ENCODE measurements around the gene SUMF2. TPM values are rescaled to one million over a fixed set of nuclear protein-coding genes. Genes with fewer than 3 reads are reported as not detected.
A peak's percentile ranks its signal among the peaks of the same experiment; 100 is the strongest.
"Not testable (repeated sequence)": the region's sequence is repeated elsewhere in the genome, so short reads cannot be mapped to it uniquely, and the experiment has no call there.

The SUMF2 gene
- total and polyA plus RNA-seq, 2 of the 4 experiments (the other 2 are of a cell fraction): 86.2 to 97.3 TPM

GRCh38 chr7:56040730-56041129, 23.4 kb upstream of the SUMF2 start:
- Histone ChIP-seq H3K4me1 (ENCODE audit: control insufficient read depth, insufficient read depth, low read length) (peaks cover 2% of the 10 kb centered on the region; the same call in 1 of the 2 replicates), H3K27ac (ENCODE audit: insufficient read depth, low read length) (peak overlapping the region; percentile 52; the same call in 1 of the 2 replicates), H3K56ac (ENCODE audit: extremely low read depth, insufficient read depth, low read length) (no peak overlapping the region), H2BK20ac (ENCODE audit: low read depth, low read length) (0 out of 2 replicates have a peak overlapping the region, but pooled peaks have one; percentile 9), H3K9ac (ENCODE audit: low read depth, low read length) (no peak overlapping the region; the same call in 1 of the 2 replicates), H4K20me1 (ENCODE audit: insufficient read depth, low read length) (no peaks in the 10 kb centered on the region; the same call in 1 of the 2 replicates), H3K23ac (ENCODE audit: low read depth, low read length) (no peak overlapping the region), H3K4ac (ENCODE audit: low read depth, low read length) (no peak overlapping the region), H3K27me3 (ENCODE audit: control insufficient read depth, insufficient read depth, low read length) (no peaks in the 10 kb centered on the region), H3K9me1 (ENCODE audit: insufficient read depth, low read length) (peaks cover 4% of the 10 kb centered on the region), H4K5ac (ENCODE audit: low read depth, low read length) (peak overlapping the region; percentile 60; the same call in 1 of the 2 replicates), H3K18ac (ENCODE audit: low read depth, low read length) (peak overlapping the region; percentile 46; the same call in 1 of the 2 replicates), H3K36me3 (ENCODE audit: control insufficient read depth, insufficient read depth, low read length) (peaks cover 3% of the 10 kb centered on the region; the same call in 1 of the 2 replicates), H3K14ac (replicated peaks; ENCODE audit: low read depth, low read length) (no peak overlapping the region; the same call in 1 of the 2 replicates), H3K4me2 (ENCODE audit: low read depth, low read length) (no peak overlapping the region), H2BK120ac (ENCODE audit: low read depth, low read length) (no peak overlapping the region), H2AK5ac (ENCODE audit: low read depth, low read length) (no peak overlapping the region), H2AK9ac (replicated peaks; ENCODE audit: low read depth, low read length, poor library complexity) (peak overlapping the region; percentile 3), H4K8ac (ENCODE audit: low read depth in 2 of 2, low read length in 2 of 2) (no peak overlapping the region; a peak in 1 of 4 replicates), H2BK15ac (ENCODE audit: low read depth, low read length) (no peak overlapping the region; the same call in 2 of the 3 replicates), H3K4me3 (ENCODE audit: insufficient read depth, low read depth, low read length) (no peak overlapping the region), H2BK5ac (ENCODE audit: low read depth, low read length, poor library complexity, severe bottlenecking) (peak overlapping the region; percentile 50), H2AFZ (replicated peaks; ENCODE audit: low read length, poor library complexity) (peak overlapping the region; percentile 75), H4K91ac (ENCODE audit: insufficient read depth, low read depth, low read length) (no peak overlapping the region; the same call in 1 of the 2 replicates), H3K79me1 (ENCODE audit: low read depth in 1 of 2, low read length in 2 of 2) (peaks cover under 1 to 5% of the 10 kb centered on the region in 2 experiments), H3K9me3 (ENCODE audit: control insufficient read depth, insufficient read depth, low read length) (no peaks in the 10 kb centered on the region)
- DNase-seq (peak; percentile 28), ATAC-seq (ENCODE audit: low read depth) (peak; percentile 61)
- CTCF ChIA-PET: no interaction called here
- BruUV-seq (replicated peaks): no TSS peak
- TF ChIP-seq MAZ (IDR thresholded peaks at IDR 0.05; ENCODE audit: borderline replicate concordance, low read depth, low read length): no peak
- POLR2A ChIA-PET (ENCODE audit: unreplicated experiment): no interaction called here
- whole genome bisulfite sequencing, 2 experiments (ENCODE audit: extremely low coverage in 2 of 2, insufficient read length in 1 of 2): no CpG with 5 or more reads among the region's 3 CpGs
- in situ Hi-C loops (cut with MboI; ENCODE audit: low sequenced_read_pairs) (no loop called here), intact Hi-C loops (cut with micrococcal nuclease) (no loop called here), dilution Hi-C loops (cut with HindIII; ENCODE audit: low sequenced_read_pairs, unreplicated experiment) (no loop called here)

- H3K56ac ChIP-seq (ENCODE audit: extremely low read depth, insufficient read depth, low read length); H3K9me3 ChIP-seq (ENCODE audit: control insufficient read depth, insufficient read depth, low read length); H2BK5ac ChIP-seq (ENCODE audit: low read depth, low read length, poor library complexity, severe bottlenecking); H3K36me3 ChIP-seq (ENCODE audit: control insufficient read depth, insufficient read depth, low read length); H3K4me1 ChIP-seq (ENCODE audit: control insufficient read depth, insufficient read depth, low read length); H4K8ac ChIP-seq (ENCODE audit: low read depth in 2 of 2, low read length in 2 of 2); DNase-seq; CTCF ChIA-PET; ATAC-seq (ENCODE audit: low read depth); H4K91ac ChIP-seq (ENCODE audit: insufficient read depth, low read depth, low read length); POLR2A ChIA-PET (ENCODE audit: unreplicated experiment); dilution Hi-C loops (cut with HindIII; ENCODE audit: low sequenced_read_pairs, unreplicated experiment); H4K20me1 ChIP-seq (ENCODE audit: insufficient read depth, low read length); H3K23ac ChIP-seq (ENCODE audit: low read depth, low read length); H2BK20ac ChIP-seq (ENCODE audit: low read depth, low read length); H3K4me3 ChIP-seq (ENCODE audit: insufficient read depth, low read depth, low read length); in situ Hi-C loops (cut with MboI; ENCODE audit: low sequenced_read_pairs); H2AK9ac ChIP-seq (replicated peaks; ENCODE audit: low read depth, low read length, poor library complexity); H2AK5ac ChIP-seq (ENCODE audit: low read depth, low read length); H4K5ac ChIP-seq (ENCODE audit: low read depth, low read length); H2AFZ ChIP-seq (replicated peaks; ENCODE audit: low read length, poor library complexity); H3K27me3 ChIP-seq (ENCODE audit: control insufficient read depth, insufficient read depth, low read length); H3K27ac ChIP-seq (ENCODE audit: insufficient read depth, low read length); H2BK120ac ChIP-seq (ENCODE audit: low read depth, low read length); H3K14ac ChIP-seq (replicated peaks; ENCODE audit: low read depth, low read length); BruUV-seq (replicated peaks); H3K4ac ChIP-seq (ENCODE audit: low read depth, low read length); H3K9ac ChIP-seq (ENCODE audit: low read depth, low read length); H3K9me1 ChIP-seq (ENCODE audit: insufficient read depth, low read length); H3K4me2 ChIP-seq (ENCODE audit: low read depth, low read length); H2BK15ac ChIP-seq (ENCODE audit: low read depth, low read length): not testable (repeated sequence)
- peaks cover 13 to 24% of the 10 kb centered on the region in 2 experiments for H3K79me1 ChIP-seq (ENCODE audit: low read depth in 1 of 2, low read length in 2 of 2)
- intact Hi-C loops (cut with micrococcal nuclease): loop anchor here (2.0 kb wide), 1 partner anchor 17 kb away; no protein-coding TSS in a partner anchor
- H3K18ac ChIP-seq (ENCODE audit: low read depth, low read length): 0 out of 2 replicates have a peak overlapping the region, but pooled peaks have one; percentile 38
- WGBS, 2 experiments (ENCODE audit: extremely low coverage in 2 of 2, insufficient read length in 1 of 2): no CpG with 5 or more reads among the region's 2 CpGs
Measured at GRCh38 chr7:56045758-56046157, 18.3 kb upstream of the SUMF2 start.
